Stimulated activated CD8-positive, alpha-beta memory T cell treated with anti-CD3 and anti-CD28 coated beads, Interleukin-4, amount 100 ng/mL, for 48 hours (primary cell): ENCODE results near the gene HAS3.
A peak's percentile ranks its signal among the peaks of the same experiment; 100 is the strongest.
"Not testable (repeated sequence)": the region's sequence is repeated elsewhere in the genome, so short reads cannot be mapped to it uniquely, and the experiment has no call there.

Experiments
- DNase-seq: peaks from one replicate; pipeline ENCODE4 v3.0.0-alpha.2; 2020

The HAS3 gene

DNA sequence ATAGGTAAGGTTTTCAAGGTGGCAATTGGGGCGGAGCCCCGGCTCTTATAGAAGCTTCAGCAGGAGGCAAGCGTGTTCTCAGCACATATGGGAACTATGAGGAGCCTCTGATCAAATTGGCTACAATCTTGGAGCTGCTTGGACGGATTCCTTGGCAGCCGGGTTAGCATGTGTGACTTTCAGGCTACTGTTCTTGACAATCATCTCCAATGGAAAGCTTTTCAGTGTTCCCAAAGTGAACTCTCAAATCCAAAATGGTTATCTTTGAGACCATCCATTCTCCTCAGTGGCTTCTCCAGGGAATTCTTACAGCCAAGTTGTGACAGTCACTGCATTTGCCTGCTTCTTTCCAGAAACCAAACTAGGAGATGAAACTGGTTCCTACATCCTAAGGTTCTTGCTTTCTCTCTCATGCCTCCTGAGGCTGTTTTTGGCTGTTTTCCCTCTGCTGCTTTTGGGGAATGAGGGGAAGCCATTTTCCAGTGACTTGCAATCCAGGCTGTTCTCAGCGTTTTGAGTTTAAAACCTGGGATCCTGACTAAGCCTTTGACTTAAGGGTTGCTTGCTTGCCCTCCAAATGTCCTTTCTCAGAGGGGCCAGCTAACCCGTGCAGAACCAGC, 10.9 kb downstream of the HAS3 start:
- no peak for DNase-seq

DNA sequence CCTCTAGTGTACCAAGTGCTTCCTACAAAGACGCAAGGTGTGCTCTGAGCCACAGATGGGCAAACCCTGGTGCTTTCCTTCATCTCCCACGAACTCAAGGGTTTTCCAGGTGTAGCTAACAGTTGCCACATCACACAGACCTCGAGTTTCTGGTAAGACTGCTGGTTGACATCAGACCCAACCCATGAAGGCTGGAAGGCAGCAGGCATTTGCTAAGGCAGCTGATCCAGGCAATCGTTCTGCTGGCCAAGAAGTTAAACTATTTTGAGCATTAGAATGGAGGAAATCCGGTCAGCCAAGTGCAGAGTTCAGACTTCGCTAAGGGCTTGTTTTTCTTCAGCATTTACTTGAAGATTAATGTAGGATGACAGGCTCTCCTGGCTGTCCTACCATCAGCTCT, 11.5 kb downstream of the HAS3 start:
- DNase-seq = no peak

DNA sequence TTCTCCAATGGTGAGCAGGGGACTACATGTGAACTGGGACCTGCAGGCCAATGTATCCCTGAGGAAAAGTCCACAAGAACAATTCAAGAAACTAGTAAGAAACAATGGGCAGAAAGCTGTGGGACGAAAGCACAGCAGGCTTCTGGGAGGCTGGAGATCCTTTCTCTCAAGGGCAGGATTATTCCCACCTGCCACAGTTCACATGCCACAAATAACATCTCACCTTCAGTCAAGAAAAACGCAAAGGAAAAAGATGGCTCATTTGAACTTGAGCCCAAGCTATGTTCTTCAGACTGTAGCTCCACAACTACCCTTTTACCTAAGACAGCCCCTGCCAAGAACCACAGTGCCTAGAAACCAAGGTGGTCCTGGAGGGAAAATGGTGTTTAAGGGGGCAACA, 13.0 kb downstream of the HAS3 start:
- DNase-seq = no peak

DNA sequence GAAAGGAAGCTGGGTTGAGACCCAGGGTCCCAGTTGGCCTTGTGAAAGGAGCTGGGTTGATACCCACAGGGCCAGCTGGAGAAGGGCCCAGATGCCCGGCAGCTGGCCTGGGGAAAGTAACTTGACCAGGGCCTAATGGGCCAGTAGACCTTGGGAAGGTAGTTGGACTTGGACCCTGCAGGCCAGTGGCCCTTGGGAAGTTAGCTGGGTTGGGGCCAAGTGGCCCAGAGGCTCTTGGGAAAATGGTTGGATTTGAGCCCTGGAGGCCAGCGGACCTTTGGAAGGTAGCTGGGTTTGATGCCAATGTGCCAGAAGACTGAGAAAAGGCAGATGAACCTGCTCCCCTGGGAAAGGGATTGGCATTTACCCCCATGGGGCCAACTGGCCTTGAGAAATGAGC, 13.5 kb downstream of the HAS3 start:
- no peak for DNase-seq

DNA sequence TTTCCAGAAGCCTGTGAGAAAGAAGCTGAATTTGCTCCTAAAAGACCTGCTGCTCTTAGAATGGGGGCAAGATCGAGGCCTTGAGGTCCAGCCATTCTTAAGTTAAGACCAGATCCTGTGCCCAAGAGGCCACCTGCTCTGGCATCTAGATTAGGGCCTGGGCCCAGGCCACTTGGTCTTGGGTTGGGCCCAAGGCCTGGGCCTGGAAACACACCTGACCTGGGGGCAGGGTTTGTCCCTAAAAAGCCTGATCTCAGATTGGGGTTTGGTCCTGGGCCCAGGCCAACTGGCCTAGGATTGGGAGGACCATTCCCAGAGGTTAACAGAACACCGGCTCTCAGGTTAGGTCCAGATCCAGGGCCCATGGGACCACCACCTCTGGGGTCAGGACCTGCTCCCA, 14.1 kb downstream of the HAS3 start:
- DNase-seq = no peak

DNA sequence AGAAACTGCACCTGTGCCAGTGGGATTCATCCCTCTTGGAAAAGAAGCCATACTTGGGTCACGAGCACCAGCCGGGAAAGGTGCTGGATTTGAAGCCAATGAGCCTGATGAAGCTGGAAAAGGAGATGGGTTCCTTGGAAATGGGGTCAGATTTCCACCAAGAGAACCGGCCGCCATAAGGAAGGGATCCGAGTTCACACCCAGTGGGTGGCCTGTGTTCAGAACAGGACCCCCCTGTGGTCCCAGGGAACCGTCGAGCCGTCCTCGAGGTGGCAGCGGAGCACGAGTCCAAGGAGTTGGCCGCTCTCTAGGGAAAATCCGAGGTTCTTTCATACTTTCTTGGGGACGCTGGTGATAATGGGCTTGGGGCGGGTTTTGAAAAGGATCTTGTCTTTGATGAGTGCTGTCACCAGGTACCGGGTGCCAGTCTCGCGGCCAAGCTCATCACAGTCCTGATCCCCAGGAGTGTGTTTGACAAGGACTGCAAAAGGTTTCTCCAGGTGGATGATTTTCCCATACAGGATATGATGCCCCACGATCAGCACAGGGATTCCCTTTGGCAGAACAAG, 14.7 kb downstream of the HAS3 start:
- DNase-seq = no peak

DNA sequence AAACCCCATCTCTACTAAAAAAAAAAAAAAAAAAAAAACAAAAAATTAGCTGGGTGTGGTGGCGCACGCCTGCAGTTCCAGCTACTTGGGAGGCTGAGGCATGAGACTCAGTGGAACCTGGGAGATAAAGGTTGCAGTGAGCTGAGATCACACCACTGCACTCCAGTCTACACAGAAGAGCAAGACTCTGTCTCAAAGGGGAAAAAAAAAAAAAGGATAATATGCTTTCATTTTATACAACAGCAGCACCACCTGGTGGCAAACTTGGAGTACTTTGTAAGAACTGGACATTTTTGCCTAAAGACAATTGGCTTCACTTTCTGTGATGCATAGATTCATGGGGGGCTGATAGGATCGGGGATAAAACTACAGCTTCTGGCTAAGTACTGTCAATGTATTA, 18.5 kb downstream of the HAS3 start:
- peak; percentile 69 for DNase-seq

DNA sequence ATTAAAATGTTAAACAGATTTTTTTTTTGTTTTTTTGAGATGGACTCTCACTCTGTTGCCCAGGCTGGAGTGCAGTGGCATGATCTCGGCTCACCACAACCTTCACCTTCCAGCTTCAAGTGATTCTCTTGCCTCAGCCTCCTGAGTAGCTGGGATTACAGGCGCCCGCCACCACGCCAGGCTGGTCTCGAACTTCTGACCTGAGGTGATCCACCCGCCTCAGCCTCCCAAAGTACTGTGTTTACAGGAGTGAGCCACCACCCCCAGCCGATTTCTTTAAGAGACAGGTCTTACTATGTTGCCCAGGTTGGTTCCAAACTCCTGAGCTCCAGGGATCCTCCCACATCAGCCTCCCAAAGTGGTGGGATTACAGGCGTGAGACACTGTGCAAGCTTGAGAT, 19.0 kb downstream of the HAS3 start:
- DNase-seq = not testable (repeated sequence)

DNA sequence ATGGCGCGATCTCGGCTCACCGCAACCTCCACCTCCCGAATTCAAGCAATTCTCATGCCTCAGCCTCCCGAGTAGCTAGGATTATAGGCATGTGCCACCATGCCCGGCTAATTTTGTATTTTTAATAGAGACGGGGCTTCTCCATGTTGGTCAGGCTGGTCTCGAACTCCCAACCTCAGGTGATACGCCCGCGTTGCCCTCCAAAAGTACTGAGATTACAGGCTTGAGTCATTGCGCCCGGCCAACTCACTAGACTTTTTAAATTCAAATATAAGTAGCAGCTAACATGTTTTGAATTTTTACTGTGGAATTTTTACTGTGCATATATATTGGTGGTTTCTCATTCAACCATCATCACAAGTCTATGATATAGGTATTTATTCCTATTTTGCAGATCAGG, 19.5 kb downstream of the HAS3 start:
- DNase-seq = not testable (repeated sequence)

DNA sequence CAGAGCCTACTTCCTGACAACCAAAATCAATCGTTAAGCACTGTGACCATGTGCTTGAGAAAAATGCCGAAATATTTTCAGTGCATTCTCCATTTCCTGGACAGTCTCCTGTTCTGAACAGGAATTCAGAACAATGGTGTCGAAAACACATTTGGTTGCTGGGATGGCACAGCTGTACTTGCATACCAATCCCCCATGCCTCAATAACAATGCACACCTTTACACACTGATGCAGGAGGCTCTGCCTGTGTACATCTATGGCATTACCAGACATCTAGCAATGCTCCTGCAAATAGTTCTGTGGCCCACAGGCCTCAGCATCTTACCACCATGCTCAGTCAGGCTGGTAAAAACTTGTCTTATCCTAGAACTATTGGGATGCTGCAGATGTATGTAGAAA, 20.8 kb downstream of the HAS3 start:
- DNase-seq = no peak

DNA sequence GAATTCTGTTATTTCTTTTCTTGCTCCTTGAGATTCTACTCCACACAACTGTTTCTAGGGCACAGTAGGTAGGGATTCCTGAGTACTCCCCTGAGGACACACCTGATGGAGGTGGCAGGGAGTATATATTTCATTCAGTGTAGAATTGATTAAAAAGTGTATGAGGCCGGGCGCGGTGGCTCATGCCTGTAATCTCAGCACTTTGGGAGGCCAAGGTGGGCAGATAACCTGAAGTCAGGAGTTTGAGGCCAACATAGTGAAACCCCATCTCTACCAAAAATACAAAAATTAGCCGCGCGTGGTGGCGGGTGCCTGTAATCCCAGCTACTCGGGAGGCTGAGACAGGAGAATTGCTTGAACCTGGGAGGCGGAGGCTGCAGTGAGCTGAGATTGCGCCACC, 21.3 kb downstream of the HAS3 start:
- DNase-seq = not testable (repeated sequence)

DNA sequence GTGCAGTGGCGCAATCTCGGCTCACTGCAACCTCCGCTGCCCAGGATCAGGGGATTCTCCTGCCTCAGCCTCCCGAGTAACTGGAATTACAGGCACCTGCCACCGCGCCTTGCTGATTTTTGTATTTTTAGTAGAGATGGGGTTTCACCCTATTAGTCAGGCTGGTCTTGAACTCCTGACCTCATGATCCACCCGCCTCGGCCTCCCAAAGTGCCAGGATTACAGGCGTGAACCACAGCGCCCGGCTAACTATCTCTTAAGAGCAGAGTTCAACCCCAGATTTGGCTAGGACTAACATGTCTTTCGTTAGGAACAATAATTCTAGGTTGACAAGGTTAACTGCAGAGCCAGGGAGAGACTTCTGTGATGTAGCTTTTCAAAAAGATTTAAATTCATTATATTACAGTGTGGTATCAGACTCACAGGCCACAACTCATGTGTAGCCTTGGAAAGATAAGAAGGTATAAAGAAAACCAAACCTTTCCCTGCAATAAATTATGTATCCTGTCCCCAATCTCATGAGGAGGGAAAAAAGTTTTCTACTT, 22.6 kb downstream of the HAS3 start:
- no peak for DNase-seq

DNA sequence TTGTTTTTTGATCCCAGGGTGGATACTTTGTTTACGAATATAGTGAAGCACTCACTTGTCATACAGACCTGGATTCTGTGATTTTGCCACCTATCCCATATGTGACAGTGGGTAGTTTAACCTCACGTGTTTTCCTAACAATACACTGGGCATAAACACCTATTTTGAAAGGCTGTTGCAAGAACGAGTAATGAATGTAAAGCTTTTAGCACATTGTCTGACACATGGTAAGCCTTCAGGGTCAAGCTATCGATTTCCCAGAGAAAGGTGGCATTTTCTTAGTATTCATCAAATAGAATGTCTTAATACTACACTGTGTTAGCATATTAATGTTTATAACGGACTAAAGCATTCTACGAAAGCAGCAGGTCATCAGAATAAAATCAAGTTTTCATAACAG, 25.0 kb downstream of the HAS3 start:
- no peak for DNase-seq

DNA sequence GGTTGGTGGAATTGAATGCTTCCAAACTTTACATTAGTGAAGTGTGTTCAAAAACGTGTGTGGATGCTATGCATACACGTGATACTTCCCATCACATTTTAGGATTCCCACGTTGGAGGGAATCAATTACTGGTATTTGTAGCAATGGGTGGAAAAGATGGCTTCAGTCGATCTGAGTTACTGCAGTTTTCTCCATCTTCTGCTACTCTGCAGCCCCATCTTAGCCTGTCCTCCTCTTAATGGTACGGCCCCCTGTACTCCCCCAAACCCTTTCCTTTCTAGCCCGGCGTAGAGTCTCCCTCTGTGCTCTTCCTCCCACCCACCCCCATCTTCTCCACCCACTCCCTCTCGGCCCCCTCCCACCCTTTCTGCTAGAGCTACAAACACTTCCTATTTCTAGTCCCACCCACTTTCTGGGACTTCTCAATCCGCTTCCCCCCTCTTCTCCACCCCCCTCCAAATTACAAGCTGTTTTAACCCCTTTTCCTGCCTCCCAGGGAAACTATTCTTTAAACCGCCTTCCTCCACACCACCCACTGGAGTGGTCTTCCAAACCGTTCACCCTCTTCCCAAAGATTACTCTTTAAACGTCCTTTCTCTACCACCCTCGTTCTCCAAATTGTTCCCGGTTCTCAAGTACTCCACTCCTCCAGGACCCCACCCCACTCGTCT, 25.9 kb downstream of the HAS3 start:
- DNase-seq = no peak

DNA sequence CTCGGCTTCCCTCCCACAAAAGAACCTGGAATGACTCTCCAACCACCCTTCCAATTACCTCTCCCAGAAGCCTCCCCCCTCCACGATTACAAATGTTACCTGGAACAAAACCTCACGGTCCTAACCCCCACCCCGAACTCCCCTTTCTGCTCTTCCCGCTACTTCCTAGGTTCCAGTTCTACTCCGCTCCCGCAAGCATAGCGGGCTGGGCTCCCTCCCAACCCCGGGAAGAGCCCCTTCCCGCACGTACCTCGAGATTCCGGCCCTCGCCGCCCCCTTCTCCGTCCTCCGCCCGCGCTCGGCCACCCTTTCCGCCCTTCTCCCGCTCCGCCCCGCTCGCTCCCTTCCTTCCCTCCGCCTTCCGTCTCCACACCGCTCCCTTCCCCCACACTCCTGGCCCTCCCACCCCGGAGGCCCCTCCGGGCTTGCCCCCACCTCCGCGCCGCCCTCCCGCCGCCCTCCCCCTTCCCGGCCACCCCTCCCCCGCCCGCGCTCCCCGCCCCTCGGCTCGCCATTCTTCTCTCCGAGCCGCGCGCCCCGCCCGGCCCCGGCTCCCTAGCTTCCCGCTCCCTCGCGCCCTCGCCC, 26.5 kb downstream of the HAS3 start:
- peak; percentile 88 for DNase-seq

DNA sequence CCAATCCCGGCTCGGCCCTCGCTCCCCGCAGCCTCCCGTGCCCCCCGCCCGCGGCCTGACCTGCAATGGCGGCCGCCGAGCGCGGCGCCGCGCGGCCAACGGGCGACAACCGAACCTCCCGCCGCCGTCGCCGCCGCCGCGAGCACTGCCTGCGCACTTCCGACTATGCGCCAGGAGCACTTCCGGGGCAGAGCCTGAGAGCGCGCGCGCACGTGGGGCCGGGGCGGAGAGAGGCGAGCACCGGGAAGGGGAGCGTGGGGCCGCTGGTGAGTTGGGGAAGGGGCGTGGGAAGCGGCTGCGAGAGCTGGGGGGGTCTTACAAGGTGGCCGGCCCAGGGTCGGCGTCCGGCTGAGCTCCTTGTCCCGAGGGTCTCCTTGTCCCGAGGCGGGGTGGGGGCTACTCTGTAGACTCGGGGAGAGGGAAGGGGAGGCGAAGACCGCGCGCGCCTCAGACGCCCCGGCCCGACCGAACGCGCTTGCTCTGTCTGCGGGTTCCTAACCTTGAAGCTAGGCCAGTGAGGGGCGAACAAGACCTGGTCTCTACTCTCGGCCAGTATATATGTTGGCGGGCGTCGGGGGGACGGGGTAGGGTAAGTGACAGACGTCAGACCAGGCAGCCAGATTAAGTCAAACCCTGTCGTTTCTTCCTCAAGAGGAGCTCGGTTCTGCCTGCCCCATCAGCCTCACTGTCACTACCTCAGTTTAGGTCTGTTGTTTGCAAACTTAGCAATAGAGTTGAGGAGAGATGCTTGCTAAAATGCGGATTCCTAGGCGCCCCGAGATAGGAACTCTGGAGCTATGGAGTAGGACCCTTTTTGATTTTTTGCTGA, 27.2 kb downstream of the HAS3 start, which contains the start of the genes CHTF8 and UTP4:
Gene CHTF8, minus strand, starts transcription at position 165 of the 829 bp plus-strand sequence. CDS start 11,130 bp downstream, outside the sequence.
Gene UTP4, plus strand, starts transcription at position 226 of the 829 bp plus-strand sequence. CDS start 811 bp downstream, outside the sequence.
- DNase-seq = peak; percentile 90

DNA sequence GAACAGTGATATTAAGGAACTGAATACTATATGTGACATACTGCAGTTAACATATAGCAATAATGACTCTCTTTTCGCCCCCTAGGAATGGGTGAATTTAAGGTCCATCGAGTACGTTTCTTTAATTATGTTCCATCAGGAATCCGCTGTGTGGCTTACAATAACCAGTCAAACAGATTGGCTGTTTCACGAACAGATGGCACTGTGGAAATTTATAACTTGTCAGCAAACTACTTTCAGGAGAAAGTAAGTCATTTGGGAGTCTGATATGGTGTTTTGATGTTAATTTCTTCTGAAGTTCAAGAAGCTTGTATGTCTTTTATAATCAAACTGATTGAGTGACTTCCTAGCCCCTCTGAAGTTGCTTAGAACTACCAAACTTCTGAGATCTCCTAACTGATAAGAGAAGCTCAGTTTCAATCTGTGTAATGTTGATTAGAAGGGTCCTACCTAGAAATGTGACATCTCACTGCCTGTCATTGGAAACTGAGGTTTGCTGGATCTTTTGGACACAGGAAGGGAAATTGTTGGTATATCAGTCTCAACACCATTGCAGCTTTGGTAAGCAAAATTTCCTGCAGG, 28.0 kb downstream of the HAS3 start:
- no peak for DNase-seq

DNA sequence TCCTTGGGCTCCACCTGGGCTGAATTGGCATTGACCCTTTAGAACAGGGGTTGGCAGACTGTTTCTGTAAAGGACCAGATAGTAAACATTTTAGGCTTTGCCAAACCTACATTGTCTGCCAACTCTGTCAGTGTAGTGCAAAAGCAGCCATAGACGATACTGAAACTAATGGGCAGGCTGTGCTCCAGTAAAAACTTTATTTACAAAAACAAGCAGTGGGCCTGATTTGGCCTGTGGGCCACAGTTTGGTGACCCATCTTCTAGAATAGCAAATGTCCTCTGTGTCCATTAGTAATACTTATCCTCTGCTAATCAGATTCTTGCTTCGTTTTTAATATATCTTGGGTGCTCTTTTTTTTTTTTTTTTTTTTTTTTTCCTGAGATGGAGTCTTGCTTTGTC, 33.2 kb downstream of the HAS3 start:
- no peak for DNase-seq

DNA sequence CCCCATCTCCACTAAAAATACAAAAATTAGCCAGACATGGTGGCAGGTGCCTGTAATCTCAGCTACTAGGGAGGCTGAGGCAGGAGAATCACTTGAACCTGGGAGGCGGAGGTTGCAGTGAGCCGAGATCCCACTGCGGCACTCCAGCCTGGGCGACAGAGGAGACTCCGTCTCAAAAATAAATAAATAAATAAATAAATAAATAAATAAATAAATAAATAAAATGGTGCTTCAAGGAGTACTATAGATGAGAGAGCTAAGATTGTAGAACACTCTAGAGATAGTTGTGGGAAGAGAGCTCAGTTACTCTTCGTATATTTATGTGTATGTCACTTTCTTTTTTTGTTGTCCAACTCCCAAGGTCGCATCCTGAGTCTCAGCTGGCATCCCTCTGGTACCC, 34.0 kb downstream of the HAS3 start:
- not testable (repeated sequence) for DNase-seq

DNA sequence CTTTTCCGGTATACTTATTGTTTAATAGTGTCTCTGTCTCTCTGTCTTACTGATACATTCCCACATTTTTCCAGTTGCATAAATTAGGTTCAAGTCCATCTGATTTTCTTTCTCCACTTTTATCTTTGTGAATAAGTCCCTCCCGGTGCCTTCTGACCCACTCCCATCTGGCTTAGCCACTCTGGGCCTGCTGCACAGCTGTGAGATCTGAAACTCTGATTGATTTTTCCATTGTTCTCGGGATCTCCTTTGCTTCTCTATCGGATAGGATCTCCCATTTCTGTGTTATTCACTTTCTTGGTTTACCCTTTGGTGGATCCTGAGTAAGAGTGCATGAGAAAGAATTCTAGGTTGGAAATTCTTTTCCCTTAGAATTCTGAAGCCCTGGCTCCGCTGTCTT, 35.6 kb downstream of the HAS3 start:
- DNase-seq = no peak

DNA sequence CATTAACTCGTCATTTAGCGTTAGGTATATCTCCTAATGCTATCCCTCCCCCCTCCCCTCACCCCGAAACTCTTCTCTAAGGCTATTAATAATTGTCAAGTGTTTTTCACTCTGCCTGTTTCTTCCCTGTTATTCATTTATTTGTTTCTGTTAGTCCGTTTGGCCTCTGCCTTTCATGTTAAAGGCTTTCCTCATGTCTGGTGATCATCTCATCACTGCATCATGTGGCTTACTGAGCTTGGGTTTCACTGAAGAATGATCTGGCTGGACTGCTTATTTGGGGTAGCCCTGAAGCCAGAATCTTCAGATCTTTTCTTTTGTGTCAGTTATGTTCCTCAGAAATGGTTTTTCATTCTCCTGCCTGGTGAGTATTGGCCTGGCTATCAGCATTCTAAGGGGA, 36.5 kb downstream of the HAS3 start:
- DNase-seq = no peak

DNA sequence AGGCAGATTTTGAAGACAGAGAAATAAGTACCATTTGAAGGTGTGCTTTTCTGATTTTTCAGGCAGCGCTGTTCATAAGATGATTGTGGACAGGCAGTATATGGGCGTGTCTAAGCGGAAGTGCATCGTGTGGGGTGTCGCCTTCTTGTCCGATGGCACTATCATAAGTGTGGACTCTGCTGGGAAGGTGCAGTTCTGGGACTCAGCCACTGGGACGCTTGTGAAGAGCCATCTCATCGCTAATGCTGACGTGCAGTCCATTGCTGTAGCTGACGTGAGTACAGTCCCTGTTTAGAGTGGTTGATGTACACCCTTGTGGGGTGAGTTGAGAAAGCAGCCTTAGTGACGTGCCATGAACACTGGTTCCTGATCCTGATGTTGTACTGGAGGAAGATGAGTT, 37.7 kb downstream of the HAS3 start:
- no peak for DNase-seq
